Lower leg skin (tissue), 4 donors: Measurements from ENCODE around the gene EFNA4. TPM values are rescaled to one million over a fixed set of nuclear protein-coding genes. Genes with fewer than 3 reads are reported as not detected.

Source experiments
- DNase-seq, 2 donors: peaks; one replicate each; pipeline ENCODE4 v3.0.0-alpha.2; 2019; ENCODE audit warnings: low spot score in 2 of 2
- H3K4me3 ChIP-seq: fragments of 200-600 bp; sonication (generic); 2 replicates; pipeline ENCODE4 v1.5.1; 2017; ENCODE audit warnings: mild to moderate bottlenecking, low read depth; ENCODE audit not compliant: poor library complexity, severe bottlenecking
- CTCF ChIP-seq, 3 donors: fragments of 450-650 bp; IDR thresholded peaks; one replicate each; pipeline ENCODE4 v1.5.1; 2016; ENCODE audit warnings: antibody characterized with exemption in 3 of 3, mild to moderate bottlenecking in 3 of 3, moderate library complexity in 2 of 3
- POLR2A ChIP-seq, 2 donors: fragments of 450-650 bp; IDR thresholded peaks; one replicate each; pipeline ENCODE4 v1.6.1; 2016 to 2017; ENCODE audit warnings: antibody characterized with exemption in 2 of 2, mild to moderate bottlenecking in 1 of 2, moderate library complexity in 1 of 2
- WGBS, 2 donors: methylation state at CpG; one replicate each; pipeline ENCODE4 v1.1.5; 2018; 5-methylcytosine and 5-hydroxymethylcytosine counted together
- intact Hi-C: fragments of 100-400 bp; cut with DNase I; formaldehyde crosslinking; loops from one replicate; pipeline ENCODE4 v1.15.0; 2023; ENCODE audit warnings: low total_unique reads
- total RNA-seq, 4 donors: library from RNA; depleted of rRNA; stranded (reverse); fragments of >200 nt; gene quantifications; one replicate each; pipeline ENCODE4 v1.1.0, GENCODE V29; 2016

Gene EFNA4
- total RNA-seq, 4 donors from 2014 or later = 29.5 to 66.6 (median 52.9) TPM

- H3K4me3 ChIP-seq = no peak overlapping the region
- TF ChIP-seq POLR2A (IDR thresholded peaks at IDR 0.05) = no peak
- no peak for TF ChIP-seq CTCF (IDR thresholded peaks at IDR 0.05)
- intact Hi-C loops = no loop called here
- 69 to 78% methylated on average over 8 of the region's 8 CpGs for WGBS, 2 donors
- no peak for DNase-seq
Measured at GRCh38 chr1:155022136-155022926, 41.2 kb upstream of the EFNA4 start.

GRCh38 chr1:155022927-155023236, 40.7 kb upstream of the EFNA4 start:
- H3K4me3 ChIP-seq = no peak overlapping the region
- DNase-seq = no peak
- WGBS, 2 donors = 46 to 47% methylated on average over 4 of the region's 4 CpGs
- TF ChIP-seq CTCF (IDR thresholded peaks at IDR 0.05) (no peak), POLR2A (IDR thresholded peaks at IDR 0.05) (no peak)
- intact Hi-C loops = no loop called here

GRCh38 chr1:155023627-155024026, 39.9 kb upstream of the EFNA4 start:
- no peak for TF ChIP-seq CTCF (IDR thresholded peaks at IDR 0.05)
- TF ChIP-seq POLR2A (IDR thresholded peaks at IDR 0.05) = no peak
- H3K4me3 ChIP-seq = no peak overlapping the region
- intact Hi-C loops = no loop called here
- no peak for DNase-seq
- 71 to 78% methylated on average over 5 of the region's 5 CpGs for WGBS, 2 donors

- TF ChIP-seq POLR2A (IDR thresholded peaks at IDR 0.05) (no peak), CTCF (IDR thresholded peaks at IDR 0.05) (no peak)
- intact Hi-C loops = no loop called here
- WGBS, 2 donors = 92% methylated on average over 9 of the region's 9 CpGs
- DNase-seq = no peak
- H3K4me3 ChIP-seq = no peak overlapping the region
Measured at GRCh38 chr1:155024315-155024714, 39.2 kb upstream of the EFNA4 start.

- no peak for DNase-seq
- WGBS, 2 donors = 63 to 70% methylated on average over 9 of the region's 9 CpGs
- intact Hi-C loops = no loop called here
- TF ChIP-seq POLR2A (IDR thresholded peaks at IDR 0.05) = no peak
- TF ChIP-seq CTCF (IDR thresholded peaks at IDR 0.05) = no peak
- no peak overlapping the region for H3K4me3 ChIP-seq
Measured at GRCh38 chr1:155026154-155026553, 37.4 kb upstream of the EFNA4 start.

- no peak for DNase-seq
- 76 to 80% methylated on average over 6 of the region's 6 CpGs for WGBS, 2 donors
- intact Hi-C loops = no loop called here
- TF ChIP-seq POLR2A (IDR thresholded peaks at IDR 0.05) (no peak), CTCF (IDR thresholded peaks at IDR 0.05) (no peak)
- H3K4me3 ChIP-seq = no peak overlapping the region
Measured at GRCh38 chr1:155026588-155026987, 37.0 kb upstream of the EFNA4 start.
